HG02884 (cell line): ENCODE data around the gene FAM163A.
"Not testable (repeated sequence)": the region's sequence is repeated elsewhere in the genome, so short reads cannot be mapped to it uniquely, and the experiment has no call there.

Source experiments
- ATAC-seq: cut with Tn5 transposase; IDR thresholded peaks from one replicate; pipeline ENCODE4 v1.9.1; 2021; ENCODE audit warnings: mild to moderate bottlenecking, moderate library complexity; ENCODE audit not compliant: unreplicated experiment

Gene FAM163A

DNA sequence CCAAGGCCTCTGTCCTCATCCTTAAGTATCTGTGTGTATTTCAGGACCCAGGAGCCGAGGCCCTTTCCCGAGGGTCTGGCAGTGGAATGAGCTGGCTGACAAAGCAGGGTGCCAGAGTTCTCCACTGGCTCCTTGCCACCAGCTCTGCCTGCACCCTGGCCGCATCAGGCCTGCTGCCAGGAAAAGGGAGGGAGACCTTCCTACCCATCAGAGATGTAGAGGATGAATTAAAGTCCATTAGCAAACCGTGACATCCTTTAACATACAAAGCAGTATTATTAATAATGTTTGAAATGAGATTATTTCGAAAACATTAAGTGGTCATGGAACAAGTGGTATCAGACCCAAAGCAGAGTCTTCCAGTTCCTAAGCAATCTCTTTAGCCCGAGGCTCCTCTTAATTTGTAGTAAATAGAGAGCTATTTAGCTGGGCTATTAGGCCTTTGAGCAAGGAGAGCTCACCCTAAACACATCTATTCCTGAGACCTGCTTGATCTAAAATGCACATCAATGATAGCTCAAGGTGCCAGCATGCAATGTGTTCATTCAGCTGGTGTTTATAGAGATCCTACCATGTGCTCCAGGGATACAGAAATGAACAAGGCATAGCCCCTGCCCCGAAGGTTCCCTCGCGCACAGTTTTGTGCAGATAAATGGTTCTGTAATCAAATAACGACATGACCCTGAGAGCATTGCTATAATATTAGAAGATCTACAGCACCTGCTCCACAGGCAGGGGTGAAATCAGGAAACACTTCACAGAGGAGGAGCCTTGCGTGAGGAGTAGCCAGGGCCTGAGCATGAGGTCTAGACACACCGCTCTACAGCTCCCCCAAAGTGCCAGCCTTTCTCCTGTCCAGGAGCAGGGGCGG lies 44.0 kb downstream of the FAM163A start:
- ATAC-seq, result no peak

GRCh38 chr1:179788259-179788658 lies 45.2 kb downstream of the FAM163A start:
- no peak for ATAC-seq

DNA sequence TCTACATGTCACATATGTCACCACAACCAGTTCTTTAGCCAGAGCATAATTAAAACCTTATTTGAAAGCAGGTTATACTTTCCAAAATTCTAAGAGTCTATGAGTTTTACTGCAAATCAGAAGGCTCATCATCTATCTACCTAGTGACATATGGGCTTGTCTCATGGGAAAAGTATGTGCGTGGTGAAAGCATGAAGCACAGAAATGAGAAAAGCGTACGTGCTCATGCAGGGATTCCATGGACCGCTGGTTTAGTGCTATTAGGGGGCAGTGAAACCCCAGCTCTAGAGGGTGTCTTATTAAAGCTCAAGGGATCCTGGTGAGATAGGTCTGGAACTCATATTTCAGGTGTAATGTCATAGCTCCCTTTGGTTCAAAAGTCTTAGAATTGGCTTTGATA lies 50.2 kb downstream of the FAM163A start:
- no peak for ATAC-seq

GRCh38 chr1:179794146-179794545 lies 51.1 kb downstream of the FAM163A start:
- ATAC-seq, result no peak

- no peak for ATAC-seq
Measured at GRCh38 chr1:179794669-179795068, 51.6 kb downstream of the FAM163A start.

- ATAC-seq, result no peak
Measured at GRCh38 chr1:179798213-179798863, 55.2 kb downstream of the FAM163A start.

GRCh38 chr1:179798864-179799516 lies 55.9 kb downstream of the FAM163A start:
- ATAC-seq, result no peak

DNA sequence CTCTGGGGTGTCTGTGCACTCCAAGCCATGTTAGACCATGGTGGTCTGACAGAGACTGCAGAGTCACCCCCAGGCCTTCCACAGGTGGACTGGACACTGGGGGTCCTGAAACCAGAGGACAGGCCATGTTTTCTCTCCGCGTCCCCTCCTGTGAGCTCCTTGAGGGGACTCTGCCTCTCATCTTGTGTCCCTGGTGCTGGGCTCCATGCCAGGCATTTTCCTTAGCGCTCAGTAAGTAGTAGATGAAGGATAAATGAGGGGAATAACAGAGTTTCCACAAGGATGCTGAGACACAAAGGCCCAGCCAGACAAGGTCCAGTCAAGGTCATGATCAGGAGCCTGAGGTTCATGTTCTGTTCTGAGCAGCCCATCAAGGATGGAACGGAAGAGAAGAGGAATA lies 57.4 kb downstream of the FAM163A start:
- no peak for ATAC-seq

DNA sequence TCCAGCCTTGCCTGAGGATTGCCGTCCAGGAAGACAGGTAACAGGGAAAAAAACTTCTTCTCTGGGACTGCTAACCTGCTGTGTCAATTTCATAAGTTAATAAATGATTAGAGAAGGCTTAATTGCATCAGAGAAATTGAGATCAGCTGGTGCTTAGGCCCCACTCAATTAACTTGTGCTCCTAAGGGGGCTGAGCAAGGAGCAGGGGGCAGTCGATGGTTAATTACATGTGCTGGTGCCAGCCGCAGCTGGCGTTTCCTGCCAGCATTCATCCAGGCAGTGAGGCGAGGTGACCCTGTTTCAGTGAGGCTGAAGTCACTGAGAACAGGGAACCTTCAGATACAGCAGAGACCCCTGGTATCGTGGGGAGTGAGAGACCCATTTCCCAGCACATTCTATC lies 60.0 kb downstream of the FAM163A start:
- no peak for ATAC-seq

- no peak for ATAC-seq
Measured at GRCh38 chr1:179803918-179804317, 60.8 kb downstream of the FAM163A start.

DNA sequence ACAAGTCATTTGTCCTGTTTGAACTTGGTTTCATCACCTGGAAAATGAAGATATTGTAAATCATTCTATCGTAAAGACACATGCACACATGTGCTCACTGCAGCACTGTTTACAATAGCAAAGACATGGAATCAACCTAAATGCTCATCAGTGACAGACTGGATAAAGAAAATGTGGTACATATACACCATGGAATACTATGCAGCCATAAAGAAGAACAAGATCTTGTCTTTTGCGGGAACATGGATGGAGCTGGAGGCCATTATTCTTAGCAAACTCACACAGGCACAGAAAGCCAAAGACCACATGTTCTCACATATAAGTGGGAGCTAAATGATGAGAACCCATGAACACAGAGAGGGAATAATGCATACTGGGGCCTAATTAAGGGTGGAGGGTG lies 61.3 kb downstream of the FAM163A start:
- not testable (repeated sequence) for ATAC-seq

DNA sequence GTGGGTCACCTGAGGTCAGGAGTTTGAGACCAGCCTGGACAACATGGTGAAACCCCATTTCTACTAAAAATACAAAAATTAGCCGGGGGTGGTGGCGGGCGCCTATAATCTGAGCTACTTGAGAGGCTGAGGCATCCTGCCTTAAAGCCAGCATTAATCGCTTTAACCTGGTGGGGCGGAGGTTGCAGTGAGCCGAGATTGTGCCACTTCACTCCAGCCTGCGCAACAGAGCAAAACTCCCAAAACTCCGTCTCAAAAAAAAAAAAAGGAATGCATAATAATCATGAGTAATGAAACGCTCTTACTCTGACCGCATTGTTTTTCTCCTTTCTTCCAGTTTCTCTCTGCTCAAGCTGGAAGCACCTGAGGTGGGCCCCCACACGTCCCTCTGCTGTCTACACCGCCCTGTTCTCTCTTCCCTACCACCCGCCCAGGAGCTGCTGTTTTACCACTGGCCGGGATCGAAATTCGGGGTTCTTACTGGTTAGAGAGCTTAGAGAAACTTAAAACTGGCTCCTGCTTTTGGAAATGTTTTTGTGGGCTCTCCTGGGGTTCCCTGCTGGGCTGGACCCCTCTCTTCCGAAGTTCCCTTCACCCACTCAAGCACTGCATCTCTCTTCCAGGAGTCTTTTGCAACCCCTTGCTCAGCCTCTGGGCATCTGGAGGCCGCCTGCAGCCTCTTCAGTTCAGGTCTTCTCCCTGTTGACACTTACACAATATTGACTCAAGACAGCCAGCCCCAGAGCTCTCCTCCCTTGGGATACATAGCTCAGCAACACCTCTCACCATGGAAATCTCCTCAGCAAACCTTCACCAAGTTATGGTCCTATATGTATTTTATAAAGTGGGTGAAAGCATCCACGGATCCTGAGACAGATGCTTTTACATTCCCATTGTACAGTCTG lies 62.5 kb downstream of the FAM163A start:
- ATAC-seq, result no peak

DNA sequence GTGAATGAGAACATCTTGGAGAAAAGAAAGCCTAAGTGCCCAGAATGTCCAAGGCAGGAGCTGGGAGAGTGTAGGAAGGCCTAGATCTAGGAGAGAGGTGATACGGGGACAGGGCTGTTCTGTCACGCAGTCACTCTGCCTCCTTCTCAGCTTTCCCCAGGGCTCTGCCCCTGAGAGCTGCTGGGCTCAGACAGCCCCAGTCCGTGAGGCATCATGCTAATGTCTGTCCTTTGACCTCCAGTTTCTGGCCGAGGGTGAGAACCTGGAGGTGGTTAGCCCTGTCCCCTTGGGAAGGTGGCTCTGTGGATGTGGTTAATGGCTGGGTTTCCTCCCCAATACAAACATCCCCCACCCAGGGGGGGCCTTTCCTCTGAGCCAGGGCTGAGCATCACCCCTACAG lies 63.2 kb downstream of the FAM163A start:
- no peak for ATAC-seq

- no peak for ATAC-seq
Measured at GRCh38 chr1:179807291-179807690, 64.2 kb downstream of the FAM163A start.

- ATAC-seq, result no peak
Measured at GRCh38 chr1:179807691-179808485, 64.8 kb downstream of the FAM163A start.

DNA sequence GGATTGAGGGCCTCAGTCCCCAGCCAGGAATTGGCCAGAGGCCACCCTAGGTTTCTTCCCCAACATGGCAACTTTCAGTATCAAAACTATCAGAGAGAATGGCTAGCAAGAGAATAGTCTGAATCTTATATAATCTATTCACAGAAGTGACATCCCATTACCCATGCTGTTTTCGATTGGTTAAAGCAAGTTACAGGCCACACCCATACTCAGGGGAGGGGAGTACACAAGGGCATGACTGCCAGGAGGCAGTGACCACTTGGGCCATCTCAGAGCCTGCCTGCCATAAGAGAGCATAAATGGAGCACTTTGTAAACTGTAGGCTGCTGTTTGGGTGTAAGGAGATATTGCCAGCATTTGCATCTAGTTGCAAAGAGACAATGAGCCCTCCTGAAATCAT lies 65.4 kb downstream of the FAM163A start:
- ATAC-seq, result no peak

DNA sequence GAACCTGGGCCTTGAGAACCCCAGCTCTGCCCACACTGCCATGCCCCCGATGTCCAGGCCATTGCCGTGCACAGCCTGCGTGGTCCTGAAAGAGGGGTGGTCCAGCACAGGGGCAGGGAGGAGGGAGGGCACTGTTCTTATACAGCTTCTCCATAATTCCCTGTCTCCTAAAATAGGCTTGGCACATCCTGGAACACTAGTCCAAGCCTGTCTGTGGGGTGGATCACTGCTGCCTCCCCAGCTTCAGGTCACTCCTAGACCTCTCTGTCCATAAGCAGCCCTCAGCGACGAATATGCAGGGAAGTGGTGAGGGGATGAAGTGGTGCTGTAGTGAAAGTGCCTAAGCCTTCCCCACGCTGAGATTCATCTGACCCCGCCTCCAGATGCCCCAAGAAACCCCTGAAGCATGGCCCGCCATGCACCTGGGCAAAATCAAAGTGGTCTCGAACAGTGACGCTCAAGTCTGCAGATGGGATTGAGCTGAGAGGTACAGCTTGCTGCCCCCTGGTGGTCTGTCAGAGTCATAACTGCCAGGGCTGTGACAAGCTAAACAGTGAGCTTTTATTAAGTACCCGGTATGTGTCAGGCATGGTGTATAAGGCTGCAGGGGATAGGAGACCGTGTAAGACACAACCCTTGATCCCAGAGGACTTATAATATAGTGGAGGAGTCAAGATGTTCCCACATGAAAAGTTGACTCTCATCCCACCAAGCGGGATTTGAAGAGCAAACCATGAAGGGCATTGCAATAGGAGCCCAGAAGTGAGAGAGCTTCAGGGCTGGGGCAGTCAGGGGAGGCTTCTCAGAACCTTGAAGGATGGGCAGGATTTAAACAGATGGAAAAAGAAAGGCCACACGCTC lies 66.6 kb downstream of the FAM163A start:
- peak; percentile 71 for ATAC-seq

DNA sequence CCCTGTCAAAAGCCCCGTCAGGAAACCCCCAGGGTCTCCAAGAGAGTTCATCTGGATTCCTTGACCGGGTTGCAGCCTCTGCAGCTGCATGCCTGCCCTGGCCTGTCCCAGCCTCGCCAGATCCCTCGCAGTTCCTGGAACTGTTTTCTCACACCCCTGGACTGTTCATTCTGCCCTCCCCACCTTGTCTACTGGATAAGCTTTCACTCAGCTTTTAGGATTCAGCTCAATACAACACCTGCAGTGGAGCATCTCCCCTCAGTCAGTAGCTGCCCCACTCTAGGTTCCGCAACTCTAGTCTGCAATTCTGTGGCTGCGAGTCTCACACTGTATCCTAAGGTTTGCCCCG lies 67.2 kb downstream of the FAM163A start:
- ATAC-seq, result no peak
